Sigmoid colon (tissue), 7 donors: Measurements from ENCODE around the gene PRIM2. TPM values are rescaled to one million over a fixed set of nuclear protein-coding genes. Genes with fewer than 3 reads are reported as not detected.
"Not testable (repeated sequence)": the region's sequence is repeated elsewhere in the genome, so short reads cannot be mapped to it uniquely, and the experiment has no call there.

Experiments
- DNase-seq: peaks from one replicate; pipeline ENCODE4 v3.0.0-alpha.2; 2019
- H3K27ac ChIP-seq, 4 donors: fragments of 200-600 bp; sonication (generic); one replicate each; pipeline ENCODE4 v1.5.1; 2016 to 2019; ENCODE audit warnings: mild to moderate bottlenecking in 1 of 4
- H3K27me3 ChIP-seq, 3 donors: fragments of 200-600 bp; sonication (generic); one replicate each; pipeline ENCODE4 v1.5.1; 2019; ENCODE audit warnings: mild to moderate bottlenecking in 1 of 3
- H3K36me3 ChIP-seq, 4 donors: fragments of 200-600 bp; sonication (generic); one replicate each; pipeline ENCODE4 v1.5.1; 2016 to 2019
- H3K4me1 ChIP-seq, 4 donors: fragments of 200-600 bp; sonication (generic); one replicate each; pipeline ENCODE4 v1.5.1; 2017 to 2019
- H3K4me3 ChIP-seq, 4 donors: fragments of 200-600 bp; sonication (generic); one replicate each; pipeline ENCODE4 v1.5.1; 2017 to 2019; ENCODE audit warnings: mild to moderate bottlenecking in 2 of 4, moderate library complexity in 1 of 4
- H3K9me3 ChIP-seq, 4 donors: fragments of 200-600 bp in 3 of 4; sonication (generic) in 3 of 4; one replicate each; pipeline versions ENCODE4 v1.5.1 to v1.6.1; 2013 to 2019
- WGBS, 2 donors: extraction: QIAGEN DNeasy Blood & Tissue Kit; methylation state at CpG; one replicate each; pipeline ENCODE4 v1.1.7; 2013; 5-methylcytosine and 5-hydroxymethylcytosine counted together
- intact Hi-C: fragments of 100-400 bp; cut with DNase I; formaldehyde crosslinking; loops from one replicate; pipeline ENCODE4 v1.15.1; 2023
- polyA plus RNA-seq, 3 donors: library from polyadenylated mRNA; stranded (reverse); fragments of 200-250 nt; gene quantifications; one replicate each; pipeline ENCODE4 v1.2.3, GENCODE V29; 2013
- total RNA-seq, 4 donors: library from RNA; depleted of rRNA; stranded (reverse); fragments of >200 nt; gene quantifications; one replicate each; pipeline ENCODE4 v1.1.0, GENCODE V29; 2016
- donor health status: healthy with polysubstance abuse.
- donor health status: Bipolar disorder and iron deficiency.
- donor health status: healthy.

PRIM2 gene
- total and polyA plus RNA-seq, 7 donors, result 3.6 to 14.7 (median 10.7) TPM

GRCh38 chr6:57358319-57358718, 40.9 kb downstream of the PRIM2 start:
- H3K4me3 ChIP-seq, H3K4me1 ChIP-seq, intact Hi-C loops, H3K27ac ChIP-seq, DNase-seq, H3K9me3 ChIP-seq, H3K36me3 ChIP-seq, H3K27me3 ChIP-seq: not testable (repeated sequence)

- H3K27me3 ChIP-seq, intact Hi-C loops, H3K27ac ChIP-seq, H3K9me3 ChIP-seq, H3K4me1 ChIP-seq, H3K4me3 ChIP-seq, H3K36me3 ChIP-seq, DNase-seq: not testable (repeated sequence)
Measured at GRCh38 chr6:57359766-57360165, 42.3 kb downstream of the PRIM2 start.

- WGBS, 2 donors, result 88 to 93% methylated on average over 2 of the region's 2 CpGs
- H3K9me3 ChIP-seq, H3K36me3 ChIP-seq, DNase-seq, H3K27me3 ChIP-seq, H3K27ac ChIP-seq, H3K4me1 ChIP-seq, H3K4me3 ChIP-seq, intact Hi-C loops: not testable (repeated sequence)
Measured at GRCh38 chr6:57362340-57362739, 44.9 kb downstream of the PRIM2 start.

- H3K9me3 ChIP-seq, H3K36me3 ChIP-seq, DNase-seq, H3K4me1 ChIP-seq, H3K27me3 ChIP-seq, H3K4me3 ChIP-seq, intact Hi-C loops, H3K27ac ChIP-seq: not testable (repeated sequence)
- 97% methylated on average over 2 of the region's 2 CpGs for WGBS, 2 donors
Measured at GRCh38 chr6:57365076-57365583, 47.7 kb downstream of the PRIM2 start.

- 96 to 98% methylated on average over 4 of the region's 4 CpGs for WGBS, 2 donors
- H3K4me1 ChIP-seq, DNase-seq, H3K27ac ChIP-seq, H3K4me3 ChIP-seq, H3K27me3 ChIP-seq, H3K36me3 ChIP-seq, intact Hi-C loops, H3K9me3 ChIP-seq: not testable (repeated sequence)
Measured at GRCh38 chr6:57368965-57369731, 51.7 kb downstream of the PRIM2 start.

- H3K9me3 ChIP-seq, H3K4me1 ChIP-seq, DNase-seq, H3K27ac ChIP-seq, H3K4me3 ChIP-seq, H3K27me3 ChIP-seq, H3K36me3 ChIP-seq, intact Hi-C loops: not testable (repeated sequence)
- WGBS, 2 donors, result 58 to 64% methylated on average over 1 of the region's 1 CpG
Measured at GRCh38 chr6:57371779-57372178, 54.3 kb downstream of the PRIM2 start.

GRCh38 chr6:57374764-57375163, 57.3 kb downstream of the PRIM2 start:
- 98 to 99% methylated on average over 4 of the region's 4 CpGs for WGBS, 2 donors
- H3K9me3 ChIP-seq, intact Hi-C loops: not testable (repeated sequence)

GRCh38 chr6:57376083-57376482, 58.7 kb downstream of the PRIM2 start:
- H3K36me3 ChIP-seq, H3K4me1 ChIP-seq, H3K27me3 ChIP-seq, intact Hi-C loops, H3K27ac ChIP-seq, DNase-seq, H3K9me3 ChIP-seq, H3K4me3 ChIP-seq: not testable (repeated sequence)
- WGBS, 2 donors, result 81 to 97% methylated on average over 3 of the region's 3 CpGs

More at GRCh38 chr6:57374764-57375163, 57.3 kb downstream of the PRIM2 start:
- H3K36me3 ChIP-seq, H3K4me3 ChIP-seq, H3K27ac ChIP-seq, H3K27me3 ChIP-seq, H3K4me1 ChIP-seq, DNase-seq: not testable (repeated sequence)

- H3K27me3 ChIP-seq, DNase-seq, H3K27ac ChIP-seq, H3K4me1 ChIP-seq, intact Hi-C loops, H3K9me3 ChIP-seq, H3K36me3 ChIP-seq, H3K4me3 ChIP-seq: not testable (repeated sequence)
- 95 to 99% methylated on average over 1 of the region's 2 CpGs for WGBS, 2 donors
Measured at GRCh38 chr6:57389038-57389592, 71.7 kb downstream of the PRIM2 start.

GRCh38 chr6:57390818-57391217, 73.4 kb downstream of the PRIM2 start:
- intact Hi-C loops, H3K4me3 ChIP-seq, H3K27me3 ChIP-seq, H3K27ac ChIP-seq, H3K9me3 ChIP-seq, H3K4me1 ChIP-seq, H3K36me3 ChIP-seq, DNase-seq: not testable (repeated sequence)
- WGBS, 2 donors, result 73 to 96% methylated on average over 2 of the region's 2 CpGs

- H3K4me1 ChIP-seq, intact Hi-C loops, H3K27me3 ChIP-seq, H3K9me3 ChIP-seq, DNase-seq, H3K4me3 ChIP-seq, H3K27ac ChIP-seq, H3K36me3 ChIP-seq: not testable (repeated sequence)
- WGBS, 2 donors, result 96 to 99% methylated on average over 3 of the region's 3 CpGs
Measured at GRCh38 chr6:57392047-57392446, 74.6 kb downstream of the PRIM2 start.

GRCh38 chr6:57419341-57419740, 101.9 kb downstream of the PRIM2 start:
- intact Hi-C loops, DNase-seq, H3K4me1 ChIP-seq, H3K27me3 ChIP-seq, H3K36me3 ChIP-seq, H3K4me3 ChIP-seq, H3K9me3 ChIP-seq, H3K27ac ChIP-seq: not testable (repeated sequence)
